Mammary epithelial cell (primary cell): ENCODE data around the gene CUX1.

Source experiments
- CTCF ChIP-seq, 2 donors: IDR thresholded peaks in 1 of 2; conservative IDR thresholded peaks in 1 of 2; 2 replicates each; pipeline ENCODE4 v1.5.1; 2011 to 2012; ENCODE audit warnings: inconsistent platforms in 2 of 2, low read length in 2 of 2, mild to moderate bottlenecking in 2 of 2, control low read depth in 1 of 2, low read depth in 1 of 2; ENCODE audit not compliant: insufficient read depth in 1 of 2; ENCODE audit errors: extremely low read depth in 1 of 2
- EZH2 ChIP-seq: IDR thresholded peaks from 2 replicates; pipeline ENCODE4 v1.6.1; 2012; ENCODE audit warnings: low read length, inconsistent platforms, borderline replicate concordance

- no peak for TF ChIP-seq CTCF (conservative IDR thresholded peaks at IDR 0.05 in 1 of 2, IDR thresholded peaks at IDR 0.05 in 1 of 2; ENCODE audit: extremely low read depth in 1 of 2, insufficient read depth in 1 of 2, low read depth in 1 of 2, low read length in 2 of 2)
- no peak for TF ChIP-seq EZH2
Observed at GRCh38 chr7:101984133-101984879, 166.9 kb downstream of the CUX1 start.
